ENCODE data around the gene HLA-A.

- TF ChIP-seq, protein P1, sequence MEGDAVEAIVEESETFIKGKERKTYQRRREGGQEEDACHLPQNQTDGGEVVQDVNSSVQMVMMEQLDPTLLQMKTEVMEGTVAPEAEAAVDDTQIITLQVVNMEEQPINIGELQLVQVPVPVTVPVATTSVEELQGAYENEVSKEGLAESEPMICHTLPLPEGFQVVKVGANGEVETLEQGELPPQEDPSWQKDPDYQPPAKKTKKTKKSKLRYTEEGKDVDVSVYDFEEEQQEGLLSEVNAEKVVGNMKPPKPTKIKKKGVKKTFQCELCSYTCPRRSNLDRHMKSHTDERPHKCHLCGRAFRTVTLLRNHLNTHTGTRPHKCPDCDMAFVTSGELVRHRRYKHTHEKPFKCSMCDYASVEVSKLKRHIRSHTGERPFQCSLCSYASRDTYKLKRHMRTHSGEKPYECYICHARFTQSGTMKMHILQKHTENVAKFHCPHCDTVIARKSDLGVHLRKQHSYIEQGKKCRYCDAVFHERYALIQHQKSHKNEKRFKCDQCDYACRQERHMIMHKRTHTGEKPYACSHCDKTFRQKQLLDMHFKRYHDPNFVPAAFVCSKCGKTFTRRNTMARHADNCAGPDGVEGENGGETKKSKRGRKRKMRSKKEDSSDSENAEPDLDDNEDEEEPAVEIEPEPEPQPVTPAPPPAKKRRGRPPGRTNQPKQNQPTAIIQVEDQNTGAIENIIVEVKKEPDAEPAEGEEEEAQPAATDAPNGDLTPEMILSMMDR (IDR thresholded peaks at IDR 0.05), result no peak
- no peak for TF ChIP-seq POLR2A (IDR thresholded peaks at IDR 0.05)
Observed at GRCh38 chr6:29965563-29965872, 23.2 kb downstream of the HLA-A start.

Data from body of pancreas (tissue), 4 donors.